Mononuclear cell (primary cell): ENCODE results near the gene INA. TPM values are rescaled to one million over a fixed set of nuclear protein-coding genes. Genes with fewer than 3 reads are reported as not detected.
"Not testable (repeated sequence)": the region's sequence is repeated elsewhere in the genome, so short reads cannot be mapped to it uniquely, and the experiment has no call there.

Experiments
- H3K27me3 ChIP-seq: 2 replicates; pipeline ENCODE4 v1.6.0; 2011; ENCODE audit warnings: low read length, control low read depth; ENCODE audit not compliant: insufficient read depth
- H3K4me1 ChIP-seq: 2 replicates; pipeline ENCODE4 v1.5.1; 2011; ENCODE audit warnings: mild to moderate bottlenecking, low read length, control low read depth; ENCODE audit not compliant: insufficient read depth
- H3K4me3 ChIP-seq: 2 replicates; pipeline ENCODE4 v1.5.1; 2011; ENCODE audit warnings: mild to moderate bottlenecking, low read length, moderate library complexity
- H3K9me3 ChIP-seq: 2 replicates; pipeline ENCODE4 v1.5.1; 2011; ENCODE audit warnings: low read depth, mild to moderate bottlenecking, control low read depth, low read length
- total RNA-seq: library from RNA; depleted of rRNA; stranded (reverse); fragments of >200 nt; gene quantifications from one replicate; pipeline ENCODE4 v1.2.3, GENCODE V29; 2012

Gene INA
- total RNA-seq, 1 donor = 0.10 TPM

DNA sequence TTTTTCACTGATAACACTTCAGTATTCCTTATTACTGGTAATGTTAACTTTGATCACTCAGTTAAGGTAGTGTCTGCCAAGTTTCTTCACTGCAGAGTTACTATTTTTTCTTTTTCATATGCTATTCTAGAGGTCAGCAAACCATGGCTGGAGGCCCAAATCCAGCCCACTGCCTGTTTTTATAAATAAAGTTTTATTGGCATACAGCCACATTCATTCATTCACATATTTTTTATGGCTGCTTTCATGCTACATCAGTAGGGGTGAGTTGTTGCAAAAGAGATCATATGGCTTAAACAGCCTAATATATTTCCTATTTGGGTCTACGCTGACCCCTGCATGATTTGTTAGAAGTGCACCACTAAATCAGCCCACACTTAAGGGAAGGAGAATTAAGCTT is 20.3 kb upstream of the INA start:
- no peaks in the 10 kb centered on the region for H3K27me3 ChIP-seq
- no peaks in the 10 kb centered on the region for H3K9me3 ChIP-seq
- H3K4me3 ChIP-seq = no peak overlapping the region
- no peaks in the 10 kb centered on the region for H3K4me1 ChIP-seq

DNA sequence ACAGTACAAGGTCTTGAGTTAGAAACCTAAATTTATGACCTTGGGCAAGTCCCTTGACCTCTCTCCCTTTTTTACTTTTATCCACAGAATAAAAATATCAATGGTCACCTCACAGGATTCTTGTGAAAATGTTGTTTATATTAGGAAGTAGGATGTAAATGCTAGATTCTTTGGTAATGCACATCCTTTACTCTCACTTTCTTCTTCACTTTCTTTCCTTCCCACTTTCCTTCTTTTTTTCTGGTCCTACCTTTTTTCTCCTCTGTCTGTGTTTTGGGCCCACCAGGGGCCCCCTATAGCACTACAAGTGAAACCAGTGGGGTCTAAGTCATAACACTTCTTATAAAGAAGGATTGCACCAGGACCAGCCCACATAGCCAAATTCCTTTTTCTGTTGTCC is 19.1 kb upstream of the INA start:
- no peaks in the 10 kb centered on the region for H3K4me1 ChIP-seq
- no peak overlapping the region for H3K4me3 ChIP-seq
- no peaks in the 10 kb centered on the region for H3K9me3 ChIP-seq
- H3K27me3 ChIP-seq = no peaks in the 10 kb centered on the region

GRCh38 chr10:103258928-103259327 is 18.0 kb upstream of the INA start:
- not testable (repeated sequence) for H3K4me3 ChIP-seq, H3K27me3 ChIP-seq, H3K9me3 ChIP-seq, H3K4me1 ChIP-seq

DNA sequence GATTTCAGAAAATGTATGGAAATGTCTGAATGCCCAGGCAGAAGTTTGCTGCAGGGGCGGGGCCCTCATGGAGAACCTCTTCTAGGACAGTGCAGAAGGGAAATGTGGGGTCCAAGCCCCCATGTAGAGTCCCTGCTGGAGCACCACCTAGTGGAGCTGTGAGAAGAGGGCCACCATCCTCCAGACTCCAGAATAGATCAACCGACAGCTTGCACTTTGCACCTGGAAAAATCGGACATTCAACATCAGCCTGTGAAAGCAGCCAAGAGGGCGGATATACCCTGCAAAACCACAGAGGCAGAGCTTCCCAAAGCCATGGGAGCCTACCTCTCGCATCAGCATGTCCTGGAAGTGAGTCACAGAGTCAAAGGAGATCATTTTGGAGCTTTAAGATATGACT is 16.9 kb upstream of the INA start:
- no peak overlapping the region for H3K4me3 ChIP-seq
- no peaks in the 10 kb centered on the region for H3K4me1 ChIP-seq
- H3K27me3 ChIP-seq = no peaks in the 10 kb centered on the region
- H3K9me3 ChIP-seq = no peaks in the 10 kb centered on the region

DNA sequence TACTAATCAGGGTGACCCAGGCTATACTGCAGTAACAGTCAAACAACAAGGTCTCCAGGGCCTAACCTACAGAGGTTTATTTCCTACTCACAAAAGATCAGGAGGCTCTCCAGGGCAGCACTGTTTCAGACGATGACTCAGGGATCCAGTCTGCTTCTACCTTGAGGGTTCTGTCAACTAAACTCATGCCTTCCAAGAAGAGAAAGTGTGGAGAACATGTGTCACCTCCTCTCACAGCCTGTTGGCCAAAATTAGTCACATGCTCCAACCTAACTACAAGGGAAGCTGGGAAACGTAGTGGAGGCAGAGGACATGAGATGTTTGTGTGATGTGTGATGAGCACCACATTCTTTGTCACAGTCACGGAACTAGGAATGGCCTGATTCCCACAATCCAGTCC is 14.7 kb upstream of the INA start:
- Histone ChIP-seq H3K4me3 (no peak overlapping the region), H3K4me1 (no peaks in the 10 kb centered on the region), H3K9me3 (no peaks in the 10 kb centered on the region), H3K27me3 (peaks cover 16% of the 10 kb centered on the region)

GRCh38 chr10:103265717-103266329 is 11.1 kb upstream of the INA start:
- Histone ChIP-seq H3K27me3 (peaks cover 16% of the 10 kb centered on the region), H3K4me3 (no peak overlapping the region), H3K9me3 (no peaks in the 10 kb centered on the region), H3K4me1 (no peaks in the 10 kb centered on the region)

- no peaks in the 10 kb centered on the region for H3K9me3 ChIP-seq
- peaks cover 11% of the 10 kb centered on the region for H3K4me1 ChIP-seq
- H3K4me3 ChIP-seq = no peak overlapping the region
- H3K27me3 ChIP-seq = peaks cover 26% of the 10 kb centered on the region
These were observed 3.9 kb upstream of the INA start for GRCh38 chr10:103273041-103273441.

DNA sequence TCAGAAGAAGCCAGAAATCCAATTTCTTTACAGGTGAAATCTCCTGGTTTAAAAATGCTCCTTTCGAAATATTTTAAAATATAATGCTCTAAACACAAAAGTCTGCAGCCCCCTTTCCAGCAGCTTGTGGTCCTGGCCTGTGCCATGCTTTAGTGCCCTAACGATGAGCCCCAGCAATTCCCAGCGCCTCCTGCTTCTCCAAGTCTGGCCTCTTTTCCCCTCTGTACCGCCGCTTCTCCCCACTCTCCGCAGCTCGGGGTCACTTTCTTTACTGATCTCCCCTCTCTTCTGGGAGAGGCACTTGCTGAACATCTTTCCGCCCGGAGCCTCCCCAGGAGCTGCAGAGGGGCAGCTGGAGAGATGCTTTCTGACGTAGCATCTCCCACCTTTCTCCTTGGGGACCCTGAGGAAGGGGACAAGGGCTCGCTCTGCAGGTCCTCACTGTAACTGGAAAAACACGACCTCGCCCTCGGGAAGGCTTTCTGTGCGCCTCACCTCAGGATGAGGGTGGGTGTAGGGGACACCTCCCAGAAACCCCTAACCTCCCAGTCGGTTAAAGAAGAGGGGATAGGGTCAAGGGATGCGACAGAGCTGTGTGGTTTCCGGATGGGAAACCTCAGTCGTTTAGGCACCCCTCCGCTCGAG is 565 bp upstream of the INA start:
- H3K9me3 ChIP-seq = no peaks in the 10 kb centered on the region
- H3K4me3 ChIP-seq = no peak overlapping the region
- H3K27me3 ChIP-seq = peaks cover 57% of the 10 kb centered on the region
- peaks cover 11% of the 10 kb centered on the region for H3K4me1 ChIP-seq

DNA sequence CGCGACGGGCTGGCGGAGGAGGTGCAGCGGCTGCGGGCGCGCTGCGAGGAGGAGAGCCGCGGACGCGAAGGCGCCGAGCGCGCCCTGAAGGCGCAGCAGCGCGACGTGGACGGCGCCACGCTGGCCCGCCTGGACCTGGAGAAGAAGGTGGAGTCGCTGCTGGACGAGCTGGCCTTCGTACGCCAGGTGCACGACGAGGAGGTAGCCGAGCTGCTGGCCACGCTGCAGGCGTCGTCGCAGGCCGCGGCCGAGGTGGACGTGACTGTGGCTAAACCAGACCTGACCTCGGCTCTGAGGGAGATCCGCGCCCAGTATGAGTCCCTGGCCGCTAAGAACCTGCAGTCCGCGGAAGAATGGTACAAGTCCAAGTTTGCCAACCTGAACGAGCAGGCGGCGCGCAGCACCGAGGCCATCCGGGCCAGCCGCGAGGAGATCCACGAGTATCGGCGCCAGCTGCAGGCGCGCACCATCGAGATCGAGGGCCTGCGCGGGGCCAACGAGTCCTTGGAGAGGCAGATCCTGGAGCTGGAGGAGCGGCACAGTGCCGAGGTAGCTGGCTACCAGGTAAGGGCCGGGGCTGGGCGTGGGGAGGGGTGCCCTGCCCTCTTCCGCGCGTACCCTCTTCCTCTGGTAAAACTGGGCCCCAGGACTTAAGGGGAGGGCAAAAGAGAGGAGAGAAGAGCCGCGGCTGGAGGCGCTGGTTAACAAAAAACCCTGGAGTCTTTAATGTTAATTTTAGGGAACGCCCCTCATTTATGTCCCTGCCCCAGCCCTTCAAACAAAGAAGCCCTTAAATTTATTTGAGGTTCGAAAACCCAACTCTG is 987 bp downstream of the INA start:
- peaks cover 11% of the 10 kb centered on the region for H3K4me1 ChIP-seq
- no peaks in the 10 kb centered on the region for H3K9me3 ChIP-seq
- H3K27me3 ChIP-seq = peaks cover 69% of the 10 kb centered on the region
- no peak overlapping the region for H3K4me3 ChIP-seq

- H3K4me1 ChIP-seq = peaks cover 14% of the 10 kb centered on the region
- H3K9me3 ChIP-seq = no peaks in the 10 kb centered on the region
- no peak overlapping the region for H3K4me3 ChIP-seq
- H3K27me3 ChIP-seq = peaks cover 69% of the 10 kb centered on the region
These were observed 1.5 kb downstream of the INA start for GRCh38 chr10:103278537-103278823.

DNA sequence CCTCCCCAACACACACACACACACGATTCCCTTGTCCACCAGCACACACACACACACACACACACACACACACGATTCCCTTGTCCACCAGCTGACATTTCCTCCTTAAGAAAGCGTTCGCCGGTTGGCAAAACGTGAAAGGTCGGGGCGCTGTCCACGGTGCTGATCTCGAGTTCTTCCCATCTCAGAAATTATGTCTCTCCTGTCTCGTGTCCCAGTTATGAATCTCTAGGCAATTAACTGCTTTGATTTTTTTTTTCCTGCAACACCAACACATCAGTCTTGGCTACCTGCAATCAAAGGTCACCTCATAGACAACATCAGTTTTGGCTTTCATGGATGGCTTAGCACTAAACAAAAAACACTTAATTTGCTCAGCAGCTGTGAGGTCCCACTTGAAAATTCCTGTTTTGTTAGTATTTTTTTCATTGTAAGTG is 1.9 kb downstream of the INA start:
- H3K4me1 ChIP-seq = peaks cover 16% of the 10 kb centered on the region
- H3K9me3 ChIP-seq = no peaks in the 10 kb centered on the region
- H3K27me3 ChIP-seq = peaks cover 69% of the 10 kb centered on the region
- no peak overlapping the region for H3K4me3 ChIP-seq

DNA sequence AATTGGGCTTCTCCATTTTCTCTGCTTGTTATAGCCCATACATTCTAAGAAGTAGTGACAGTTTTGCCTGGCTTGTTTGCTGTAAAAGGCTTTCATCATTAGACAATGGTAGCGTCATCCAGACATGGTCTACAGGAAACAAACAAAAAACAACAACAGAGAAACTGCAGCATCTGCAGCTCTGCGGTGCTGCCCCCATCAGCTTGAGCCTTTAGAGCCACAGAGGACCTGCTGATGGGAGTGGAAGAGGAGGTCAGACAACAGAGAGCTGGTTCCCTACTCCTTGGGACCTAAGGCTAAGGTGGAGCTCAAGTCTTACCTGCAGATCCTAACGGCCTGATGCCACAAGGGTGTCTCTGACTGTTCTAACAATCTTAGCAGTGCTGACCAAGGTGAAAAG is 3.1 kb downstream of the INA start:
- H3K4me1 ChIP-seq = peaks cover 25% of the 10 kb centered on the region
- peaks cover 69% of the 10 kb centered on the region for H3K27me3 ChIP-seq
- H3K9me3 ChIP-seq = no peaks in the 10 kb centered on the region
- no peak overlapping the region for H3K4me3 ChIP-seq

GRCh38 chr10:103280506-103280905 is 3.6 kb downstream of the INA start:
- H3K27me3 ChIP-seq = peaks cover 65% of the 10 kb centered on the region
- H3K4me3 ChIP-seq = no peak overlapping the region
- H3K9me3 ChIP-seq = no peaks in the 10 kb centered on the region
- peaks cover 25% of the 10 kb centered on the region for H3K4me1 ChIP-seq

DNA sequence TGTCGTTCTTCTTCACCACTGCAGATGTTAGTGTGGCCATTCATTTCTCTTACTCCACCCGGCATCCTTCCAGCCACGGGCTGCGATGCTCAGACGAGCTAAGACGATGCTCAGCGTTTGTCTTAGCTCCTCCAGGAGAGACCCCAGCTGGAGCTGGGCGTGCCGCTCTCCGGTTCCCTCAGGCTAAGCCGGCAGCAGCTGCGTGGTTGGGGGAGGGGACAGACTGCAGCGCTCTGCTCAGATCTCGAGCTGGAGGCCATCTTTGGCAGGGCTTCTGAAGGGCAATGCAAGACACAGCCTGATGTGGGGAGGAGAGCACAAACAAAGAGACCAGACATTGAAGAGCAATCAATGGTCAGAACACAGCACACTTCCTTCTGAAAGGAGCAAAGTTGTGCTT is 4.8 kb downstream of the INA start:
- H3K9me3 ChIP-seq = no peaks in the 10 kb centered on the region
- peaks cover 53% of the 10 kb centered on the region for H3K27me3 ChIP-seq
- H3K4me1 ChIP-seq = peaks cover 25% of the 10 kb centered on the region
- no peak overlapping the region for H3K4me3 ChIP-seq

GRCh38 chr10:103282961-103283360 is 6.0 kb downstream of the INA start:
- no peaks in the 10 kb centered on the region for H3K9me3 ChIP-seq
- peaks cover 50% of the 10 kb centered on the region for H3K27me3 ChIP-seq
- H3K4me3 ChIP-seq = no peak overlapping the region
- peaks cover 15% of the 10 kb centered on the region for H3K4me1 ChIP-seq

- H3K27me3 ChIP-seq = peaks cover 41% of the 10 kb centered on the region
These were observed 7.2 kb downstream of the INA start for GRCh38 chr10:103284170-103284569.

More at GRCh38 chr10:103284170-103284569, 7.2 kb downstream of the INA start:
- Histone ChIP-seq H3K4me1 (peaks cover 15% of the 10 kb centered on the region), H3K9me3 (no peaks in the 10 kb centered on the region), H3K4me3 (no peak overlapping the region)
